HG03108 (cell line): ENCODE data around the gene NEB.
"Not testable (repeated sequence)": the region's sequence is repeated elsewhere in the genome, so short reads cannot be mapped to it uniquely, and the experiment has no call there.

Experiments
- ATAC-seq: cut with Tn5 transposase; IDR thresholded peaks from one replicate; pipeline ENCODE4 v1.9.1; 2021; ENCODE audit warnings: moderate library complexity; ENCODE audit not compliant: unreplicated experiment

The NEB gene

GRCh38 chr2:151708788-151709187, 25.5 kb downstream of the NEB start:
- ATAC-seq, result no peak

DNA sequence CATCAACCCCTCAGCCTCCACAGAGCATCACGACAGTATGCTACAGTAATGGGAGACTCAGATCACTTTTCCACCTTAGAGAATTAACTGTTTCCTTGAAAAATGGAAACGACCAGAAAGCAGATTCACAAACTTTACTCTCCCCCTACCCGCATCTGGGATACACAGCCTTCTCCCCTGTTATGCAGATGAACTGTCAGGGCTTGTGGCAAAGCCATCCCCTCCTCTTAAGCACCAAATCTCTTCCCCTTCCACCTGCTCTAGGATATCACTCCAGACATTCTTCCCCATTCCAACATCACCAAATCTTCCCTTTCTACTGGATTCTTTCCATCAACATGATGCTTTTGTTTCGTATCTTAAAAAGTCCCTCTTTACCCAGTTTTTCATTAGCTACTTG, 26.4 kb downstream of the NEB start:
- no peak for ATAC-seq

DNA sequence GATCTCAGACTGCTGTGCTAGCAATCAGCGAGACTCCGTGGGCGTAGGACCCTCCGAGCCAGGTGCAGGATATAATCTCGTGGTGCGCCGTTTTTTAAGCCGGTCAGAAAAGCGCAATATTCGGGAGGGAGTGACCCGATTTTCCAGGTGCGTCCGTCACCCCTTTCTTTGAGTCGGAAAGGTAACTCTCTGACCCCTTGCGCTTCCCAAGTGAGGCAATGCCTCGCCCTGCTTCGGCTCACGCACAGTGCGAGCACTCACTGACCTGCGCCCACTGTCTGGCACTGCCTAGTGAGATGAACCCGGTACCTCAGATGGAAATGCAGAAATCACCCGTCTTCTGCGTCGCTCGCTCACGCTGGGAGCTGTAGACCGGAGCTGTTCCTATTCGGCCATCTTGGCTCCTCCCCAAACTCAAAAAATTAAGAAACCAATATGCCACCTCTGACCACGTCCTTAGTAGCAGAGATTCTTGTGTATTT, 29.8 kb downstream of the NEB start:
- not testable (repeated sequence) for ATAC-seq

DNA sequence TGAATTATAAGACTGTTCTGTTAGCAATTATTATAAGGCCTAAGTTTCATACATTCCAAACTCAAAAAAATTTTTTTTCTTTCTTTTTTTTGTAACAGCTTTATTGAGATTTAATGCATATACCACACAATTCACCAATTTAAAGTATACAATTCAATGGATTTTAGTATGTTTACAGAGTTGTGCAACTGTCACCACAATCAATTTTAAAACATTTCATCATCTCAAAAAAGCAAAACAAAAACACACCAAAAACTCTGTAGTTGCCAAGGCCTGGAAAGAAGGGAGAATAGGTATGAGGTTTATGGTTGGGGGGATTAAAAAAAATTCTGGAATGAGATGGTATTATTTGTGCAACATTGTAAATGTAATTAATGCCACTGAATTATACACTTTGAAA, 36.1 kb downstream of the NEB start:
- not testable (repeated sequence) for ATAC-seq

GRCh38 chr2:151695778-151696177, 38.5 kb downstream of the NEB start:
- no peak for ATAC-seq

GRCh38 chr2:151691631-151692030, 42.6 kb downstream of the NEB start:
- no peak for ATAC-seq

- no peak for ATAC-seq
Measured at GRCh38 chr2:151688719-151689118, 45.6 kb downstream of the NEB start.

DNA sequence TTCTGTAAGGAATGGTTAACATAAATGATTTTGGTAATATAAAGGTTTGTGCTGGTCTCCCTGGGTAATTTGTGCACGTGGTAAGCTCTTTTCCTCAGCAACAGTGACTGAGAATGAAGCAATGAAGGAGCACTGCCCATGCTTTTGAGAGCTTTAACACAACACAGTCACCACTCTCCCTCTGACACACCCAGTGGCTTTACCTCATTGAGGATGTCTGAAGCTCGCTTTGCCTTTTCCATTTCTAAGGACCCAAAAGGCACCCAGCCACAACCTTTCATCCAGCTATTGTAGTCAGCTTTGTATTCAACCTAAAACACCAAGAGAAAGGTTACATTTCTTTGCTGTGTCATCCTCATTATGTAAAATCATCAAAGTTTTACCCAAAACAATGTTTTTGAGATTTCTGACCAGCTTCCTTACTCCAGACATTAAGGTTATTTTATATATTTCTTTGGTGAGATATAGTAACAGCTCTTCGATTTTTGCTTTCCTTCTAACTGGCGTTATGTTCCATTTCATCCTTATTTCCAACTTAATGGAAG, 51.7 kb downstream of the NEB start:
- ATAC-seq, result no peak

GRCh38 chr2:151681051-151681450, 53.2 kb downstream of the NEB start:
- no peak for ATAC-seq

GRCh38 chr2:151679994-151680393, 54.3 kb downstream of the NEB start:
- ATAC-seq, result no peak

DNA sequence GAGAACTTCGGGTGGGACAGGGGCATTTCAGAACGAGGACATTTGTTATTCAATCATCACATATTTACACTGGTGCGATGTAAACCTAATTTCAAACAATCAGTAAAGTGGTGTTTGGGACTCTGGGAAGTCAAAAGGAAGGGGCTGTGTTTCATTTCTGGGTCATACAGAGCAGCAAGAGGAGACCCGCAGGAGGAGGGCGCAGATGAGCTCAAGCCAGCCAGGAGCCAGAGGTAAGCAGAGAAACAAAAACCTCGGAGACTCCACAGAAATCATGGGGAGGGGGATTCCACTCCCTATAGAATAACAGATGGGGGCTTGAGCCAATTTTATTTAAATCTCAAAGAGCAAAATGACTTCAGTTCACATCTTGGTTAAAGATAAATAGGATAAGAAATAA, 55.4 kb downstream of the NEB start:
- ATAC-seq, result no peak

GRCh38 chr2:151673016-151673415, 61.3 kb downstream of the NEB start:
- ATAC-seq, result no peak

DNA sequence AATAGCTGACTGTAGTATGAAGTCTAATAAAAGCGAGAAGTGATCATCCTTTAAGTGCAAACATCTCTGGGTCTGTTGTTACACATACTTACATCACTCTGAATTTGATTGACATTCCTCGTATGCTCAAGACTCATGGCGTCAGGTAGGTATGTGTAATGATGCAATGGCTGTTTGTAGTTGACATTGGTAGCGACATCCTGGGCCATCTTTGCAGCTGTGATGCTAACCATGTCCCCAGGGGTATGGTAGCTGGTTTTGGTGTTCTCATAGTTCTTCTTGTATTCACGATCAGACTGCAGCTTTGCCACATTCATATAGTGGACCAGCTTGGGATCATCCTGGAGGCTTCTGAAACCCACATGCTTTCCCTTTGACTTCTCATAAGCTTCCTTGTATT, 62.0 kb downstream of the NEB start:
- ATAC-seq, result no peak

DNA sequence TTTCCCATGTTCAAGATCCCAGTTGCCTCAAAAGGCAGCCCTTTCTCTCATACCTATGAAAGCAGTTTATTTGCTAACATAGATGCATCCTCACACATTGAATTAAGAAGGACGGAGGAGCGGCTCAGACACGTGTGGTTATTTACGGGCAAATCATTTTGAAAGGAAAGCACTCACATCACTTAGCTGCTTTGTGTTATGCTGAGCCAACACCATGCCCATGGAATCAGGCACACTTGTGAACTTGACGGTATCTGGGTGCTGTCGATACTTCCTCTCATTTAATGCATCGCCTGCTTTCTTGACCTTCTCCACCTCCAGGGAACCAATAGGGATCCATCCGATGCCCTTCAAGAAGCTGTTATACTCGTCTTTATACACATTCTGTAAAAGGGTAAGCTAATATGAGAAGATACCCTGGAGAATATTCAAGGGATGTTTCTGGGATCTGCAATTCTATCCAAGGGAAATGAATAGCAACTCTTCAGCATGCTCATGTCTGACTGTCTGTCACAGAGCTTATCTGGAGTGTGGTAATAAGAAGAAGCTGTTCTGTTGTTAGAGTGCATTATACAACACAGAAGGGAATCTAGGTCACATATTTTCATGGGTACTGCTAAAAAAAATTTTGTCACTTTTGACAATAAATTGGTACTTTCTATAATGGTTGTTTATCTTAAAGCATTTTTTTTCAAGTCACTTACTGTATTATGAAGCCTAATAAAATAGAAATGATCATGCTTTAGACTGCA, 63.3 kb downstream of the NEB start:
- ATAC-seq, result no peak

- no peak for ATAC-seq
Measured at GRCh38 chr2:151670346-151670745, 63.9 kb downstream of the NEB start.

DNA sequence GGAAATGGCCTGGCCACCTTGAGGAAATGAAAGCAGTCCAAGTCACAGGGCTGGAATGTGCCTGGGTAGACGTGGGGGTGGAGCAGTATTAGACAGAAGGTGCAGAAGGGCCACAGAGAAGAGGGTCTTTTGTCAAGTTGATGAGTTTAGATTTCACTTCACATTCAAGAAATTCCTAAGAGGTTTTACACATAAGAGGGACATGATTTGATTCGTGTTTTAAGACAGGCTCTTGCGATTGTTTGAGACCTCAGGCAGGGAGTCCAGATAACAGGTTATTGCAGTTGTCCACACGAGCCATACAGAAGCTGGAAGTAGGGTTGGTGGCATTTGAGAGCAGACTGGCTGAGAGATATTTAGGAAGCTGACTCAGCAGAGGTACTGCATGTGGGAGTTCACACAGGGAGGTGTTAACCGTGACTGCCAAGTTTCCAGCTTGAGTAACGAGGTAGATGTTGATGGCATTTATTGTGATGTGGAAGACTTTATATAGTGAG, 64.6 kb downstream of the NEB start:
- ATAC-seq, result no peak

DNA sequence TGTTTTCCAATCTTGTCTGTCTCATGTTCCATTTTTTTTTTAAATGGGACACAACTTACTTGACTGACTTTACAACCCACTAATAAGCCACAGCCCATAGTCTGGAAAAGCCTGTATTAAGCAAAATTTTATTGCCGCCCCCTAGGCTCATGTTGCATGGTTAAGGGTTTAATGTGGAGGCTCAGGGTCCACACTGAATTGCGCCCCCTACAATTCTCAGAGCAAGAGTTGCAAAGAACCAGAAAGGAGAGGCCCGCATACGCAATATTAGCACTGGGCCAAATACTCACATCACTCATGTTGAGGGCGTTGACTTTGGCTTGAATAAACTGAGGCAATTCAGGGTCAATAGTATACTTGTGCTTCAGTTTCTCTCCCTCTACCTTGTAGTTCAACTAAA, 65.5 kb downstream of the NEB start:
- no peak for ATAC-seq

DNA sequence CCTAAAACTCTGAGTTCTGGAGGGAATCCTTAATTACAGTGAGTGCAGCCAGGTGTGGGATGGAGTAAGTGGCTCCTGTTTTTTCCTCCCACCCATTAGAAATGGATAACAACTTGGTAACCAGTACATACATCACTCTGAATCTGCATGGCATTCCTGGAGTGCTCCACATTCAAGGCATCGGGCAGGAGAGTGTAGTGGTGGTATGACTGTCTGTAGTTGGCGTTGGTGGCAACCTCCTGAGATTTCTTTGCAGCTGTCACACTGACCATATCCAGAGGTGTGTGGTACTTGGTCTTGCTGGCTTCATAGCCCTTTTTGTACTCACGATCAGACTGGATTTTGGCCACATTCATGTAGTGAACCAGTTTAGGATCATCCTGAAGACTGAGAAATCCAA, 68.3 kb downstream of the NEB start:
- ATAC-seq, result no peak

DNA sequence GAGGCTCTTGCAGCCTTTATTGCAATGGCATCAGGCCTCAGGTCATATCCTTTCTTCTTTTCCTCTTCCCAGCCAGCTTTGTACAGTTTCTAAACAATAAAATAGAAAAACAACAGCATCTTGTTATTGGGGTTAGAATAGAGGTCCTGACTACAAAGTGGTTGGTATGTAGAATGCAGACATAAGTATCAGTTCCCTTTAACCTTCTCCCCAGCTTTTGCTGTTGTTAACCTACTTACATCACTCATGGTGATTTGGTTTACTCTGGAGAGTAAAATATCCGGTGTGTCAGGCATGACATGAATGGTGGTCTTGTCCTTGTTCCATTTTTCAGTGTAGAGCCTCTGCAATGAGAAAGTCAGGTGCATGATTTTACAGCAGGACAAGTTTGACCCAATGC, 69.8 kb downstream of the NEB start:
- ATAC-seq, result no peak

- ATAC-seq, result no peak
Measured at GRCh38 chr2:151661625-151662024, 72.7 kb downstream of the NEB start.

GRCh38 chr2:151658081-151658480, 76.2 kb downstream of the NEB start:
- ATAC-seq, result no peak

GRCh38 chr2:151657667-151658076, 76.6 kb downstream of the NEB start:
- no peak for ATAC-seq
